K562 (cell line): Measurements from ENCODE around the gene IFI16. TPM values are rescaled to one million over a fixed set of nuclear protein-coding genes. Genes with fewer than 3 reads are reported as not detected.

Experiments used
- ATAC-seq: fragments of 200-7000 bp; cut with Tn5 transposase; 3 replicates; pipeline ENCODE4 v1.9.1; 2020; ENCODE audit warnings: moderate library complexity
- BruUV-seq: library from RNA; stranded (reverse); fragments of 400-500 nt; replicated peaks from 2 replicates; lab custom pipeline; 2021; lab: Mats Ljungman, UMichigan
- CTCF ChIA-PET: fragments of 300-600 bp; formaldehyde crosslinking; extraction: SDS; loops from one replicate; lab custom pipeline; 2021; ENCODE audit warnings: low intra/inter-chr PET ratio; lab: Yijun Ruan, JAX
- POLR2A ChIA-PET: fragments of 300-600, 350-650 bp; sonication (Branson Sonifier 250); formaldehyde crosslinking; extraction: SDS; loops from one replicate; lab custom pipeline; 2021; ENCODE audit warnings: antibody characterized with exemption, inconsistent platforms; lab: Yijun Ruan, JAX
- DNase-seq, 4 experiments: peaks; one replicate each; pipeline versions ENCODE4 v3.0.0 to v3.0.0-alpha.2; 2011 to 2018; ENCODE audit warnings: low spot score in 3 of 4, mixed read lengths in 3 of 4; ENCODE audit errors: extremely low read depth in 1 of 4
- FAIRE-seq: peaks from 2 replicates; lab custom pipeline; 2011; peaks lifted over from hg19 to GRCh38; lab: Jason Lieb, UNC
- H2AFZ ChIP-seq: 2 replicates; pipeline ENCODE4 v1.6.0; 2011; ENCODE audit warnings: low read depth, low read length, control low read depth, inconsistent platforms
- H3K27ac ChIP-seq: fragments of 200-600 bp; 3 replicates; pipeline ENCODE4 v1.8.0; 2011; ENCODE audit warnings: low read depth, mild to moderate bottlenecking, control low read depth, inconsistent platforms, low read length, moderate library complexity, mixed read lengths; ENCODE audit errors: extremely low read depth
- H3K27me3 ChIP-seq, 2 experiments: fragments of 300-600 bp in 1 of 2; 2 replicates in 1 of 2; 3 replicates in 1 of 2; pipeline versions ENCODE4 v1.6.0 to v1.8.0; 2011; ENCODE audit warnings: inconsistent platforms in 2 of 2, low read length in 2 of 2, mild to moderate bottlenecking in 1 of 2, mixed read lengths in 1 of 2, moderate library complexity in 1 of 2; ENCODE audit not compliant: control insufficient read depth in 2 of 2, insufficient read depth in 2 of 2
- H3K36me3 ChIP-seq: fragments of 300-600 bp; 3 replicates; pipeline ENCODE4 v1.8.0; 2011; ENCODE audit warnings: mild to moderate bottlenecking, low read length, inconsistent platforms; ENCODE audit not compliant: control insufficient read depth, insufficient read depth
- H3K4me1 ChIP-seq, 2 experiments: fragments of 200-600 bp in 1 of 2; replicated peaks in 1 of 2; 2 replicates in 1 of 2; 3 replicates in 1 of 2; pipeline versions ENCODE4 v1.5.1 to v1.8.0; 2011; ENCODE audit warnings: inconsistent platforms in 2 of 2, low read length in 2 of 2, mild to moderate bottlenecking in 1 of 2, mixed read lengths in 1 of 2, moderate library complexity in 1 of 2; ENCODE audit not compliant: control insufficient read depth in 2 of 2, insufficient read depth in 2 of 2
- H3K4me2 ChIP-seq: 2 replicates; pipeline ENCODE4 v1.6.1; 2011; ENCODE audit warnings: low read length, control low read depth, inconsistent platforms, mixed read lengths; ENCODE audit not compliant: insufficient read depth
- H3K4me3 ChIP-seq: fragments of 200-600 bp; sonication (generic), shearing (Covaris generic); 2 replicates; pipeline ENCODE4 v1.5.1; 2016; ENCODE audit warnings: control low read depth, inconsistent platforms
- H3K79me2 ChIP-seq: fragments of 200-600 bp; 3 replicates; pipeline ENCODE4 v1.8.0; 2011; ENCODE audit warnings: low read length, inconsistent platforms; ENCODE audit not compliant: control insufficient read depth, insufficient read depth
- H3K9ac ChIP-seq, 2 experiments: 2 replicates each; pipeline versions ENCODE4 v1.6.0 to v1.6.1; 2011; ENCODE audit warnings: low read depth in 2 of 2, low read length in 2 of 2, control low read depth in 1 of 2, inconsistent platforms in 1 of 2, mild to moderate bottlenecking in 1 of 2, mixed read lengths in 1 of 2; ENCODE audit not compliant: insufficient read depth in 1 of 2
- H3K9me1 ChIP-seq: one replicate; pipeline ENCODE4 v1.6.0; 2011; ENCODE audit warnings: inconsistent platforms, mild to moderate bottlenecking, low read length, moderate library complexity; ENCODE audit not compliant: control insufficient read depth, insufficient read depth
- H3K9me3 ChIP-seq: replicated peaks from 2 replicates; pipeline ENCODE4 v1.5.1; 2011; ENCODE audit warnings: low read depth, low read length, inconsistent platforms; ENCODE audit not compliant: control insufficient read depth, insufficient read depth
- H4K20me1 ChIP-seq: replicated peaks from 2 replicates; pipeline ENCODE4 v1.6.1; 2011; ENCODE audit warnings: low read length, inconsistent platforms, mixed read lengths; ENCODE audit not compliant: control insufficient read depth, insufficient read depth
- ATF3 ChIP-seq, 2 experiments: fragments of 450-650 bp in 1 of 2; sonication (generic) in 1 of 2; formaldehyde crosslinking in 1 of 2; IDR thresholded peaks in 1 of 2; conservative IDR thresholded peaks in 1 of 2; 2 replicates each; pipeline versions ENCODE4 v1.6.1 to v1.8.1; 2016 to 2023; ENCODE audit warnings: mild to moderate bottlenecking in 2 of 2, moderate library complexity in 2 of 2, inconsistent platforms in 1 of 2, missing genetic modification reagents in 1 of 2
- CBFA2T3 ChIP-seq: fragments of 450-650 bp; IDR thresholded peaks from 2 replicates; pipeline ENCODE4 v1.6.1; 2017
- E2F5 ChIP-seq: sonication (generic); formaldehyde crosslinking; IDR thresholded peaks from 2 replicates; pipeline ENCODE4 v1.8.0; 2022; ENCODE audit warnings: mild to moderate bottlenecking, missing genetic modification reagents
- ELF2 ChIP-seq: fragments of 250-450 bp; sonication (Bioruptor Pico); IDR thresholded peaks from 2 replicates; pipeline ENCODE4 v1.5.0; 2021; ENCODE audit warnings: mild to moderate bottlenecking
- JUN ChIP-seq, 2 experiments: sonication (generic) in 1 of 2; formaldehyde crosslinking in 1 of 2; IDR thresholded peaks; 2 replicates each; pipeline versions ENCODE4 v1.6.1 to v1.8.0; 2012 to 2022; ENCODE audit warnings: borderline replicate concordance in 2 of 2, mild to moderate bottlenecking in 2 of 2, improper control_type of control experiment in 1 of 2, low read depth in 1 of 2, low read length in 1 of 2, missing genetic modification reagents in 1 of 2
- NFIX ChIP-seq: fragments of 250-450 bp; sonication (Bioruptor Pico); IDR thresholded peaks from 2 replicates; pipeline ENCODE4 v1.4.0; 2020; ENCODE audit warnings: low read depth, mild to moderate bottlenecking, moderate library complexity
- PHB2 ChIP-seq: fragments of 450-650 bp; IDR thresholded peaks from 2 replicates; pipeline ENCODE4 v1.6.1; 2017; ENCODE audit warnings: low read depth
- PHTF2 ChIP-seq: fragments of 250-450 bp; sonication (Bioruptor Pico); IDR thresholded peaks from 2 replicates; pipeline ENCODE4 v1.5.0; 2021; ENCODE audit warnings: mild to moderate bottlenecking
- PPARD ChIP-seq: fragments of 250-450 bp; sonication (Bioruptor Pico); IDR thresholded peaks from 2 replicates; pipeline ENCODE4 v1.8.0; 2022; ENCODE audit warnings: inconsistent platforms, mild to moderate bottlenecking, moderate library complexity
- RBM22 ChIP-seq: fragments of 200-400 bp; formaldehyde crosslinking; IDR thresholded peaks from 2 replicates; pipeline ENCODE4 v1.6.1; 2018; ENCODE audit warnings: low read length, low read depth; ENCODE audit not compliant: poor library complexity, severe bottlenecking
- TCF3 ChIP-seq: sonication (generic); formaldehyde crosslinking; IDR thresholded peaks from 2 replicates; pipeline ENCODE4 v1.4.0; 2020; ENCODE audit warnings: mild to moderate bottlenecking, missing genetic modification reagents
- ZNF354B ChIP-seq: fragments of 250-450 bp; sonication (Bioruptor Pico); IDR thresholded peaks from 2 replicates; pipeline ENCODE4 v1.4.0; 2020
- ZNF780A ChIP-seq: fragments of 250-450 bp; sonication (Bioruptor Pico); IDR thresholded peaks from 2 replicates; pipeline ENCODE4 v1.5.0; 2021; ENCODE audit warnings: mild to moderate bottlenecking
- WGBS: fragments of 100-300 bp; shearing (Covaris generic); methylation state at CpG from one replicate; pipeline ENCODE4 v1.1.6; 2016; ENCODE audit warnings: low coverage, mixed read lengths; ENCODE audit not compliant: insufficient coverage; ENCODE audit errors: missing lambda C conversion rate; 5-methylcytosine and 5-hydroxymethylcytosine counted together
- in situ Hi-C: fragments of 300-500 bp; cut with MboI; formaldehyde crosslinking; loops from 4 replicates; pipeline ENCODE4 v1.15.0; 2018; ENCODE audit warnings: inconsistent platforms, mixed read lengths
- intact Hi-C: fragments of 100-400 bp; cut with micrococcal nuclease; formaldehyde crosslinking; loops from 2 replicates; pipeline ENCODE4 v1.14.2; 2022
- polyA plus RNA-seq, 8 experiments: library from polyadenylated mRNA; depleted of rRNA in 4 of 8; stranded (reverse) in 5 of 8; unstranded in 3 of 8; fragments of >200 nt; fragmentation: Nextera tagmentation in 2 of 8; fragmentation: Illumina TruSeq in 1 of 8; extraction: Ambion mirVana in 2 of 8; extraction: Trizol in 1 of 8; gene quantifications; 2 replicates each; pipeline versions ENCODE4 v1.2.1 to v1.2.3, GENCODE V29; 2011 to 2014; ENCODE audit warnings: inconsistent platforms in 1 of 8, missing spikeins in 1 of 8
- total RNA-seq, 7 experiments: library from RNA; depleted of rRNA in 6 of 7; stranded (reverse); fragments of >200 nt in 6 of 7; fragmentation: Illumina TruSeq in 2 of 7; extraction: Trizol in 2 of 7; gene quantifications; 2 replicates each; pipeline versions ENCODE4 v1.2.1 to v1.2.3, GENCODE V29; 2011 to 2021; ENCODE audit warnings: low replicate concordance in 1 of 7

The IFI16 gene
- total and polyA plus RNA-seq, 9 of the 15 experiments (the other 6 are each of a cell fraction or from before 2014, with no cell fraction given) = 0.70 to 2.8 (median 1.6) TPM

GRCh38 chr1:159091607-159092031, 81.9 kb downstream of the IFI16 start:
- Histone ChIP-seq H3K9me1 (no peaks in the 10 kb centered on the region), H4K20me1 (no peaks in the 10 kb centered on the region), H3K27ac (no peak overlapping the region), H3K36me3 (no peaks in the 10 kb centered on the region), H2AFZ (no peak overlapping the region), H3K9me3 (no peaks in the 10 kb centered on the region), H3K4me2 (no peak overlapping the region), H3K79me2 (no peaks in the 10 kb centered on the region), H3K27me3 (no peaks in the 10 kb centered on the region; a peak in 2 of 5 replicates), H3K9ac (no peak overlapping the region), H3K4me1 (no peaks in the 10 kb centered on the region; a peak in 1 of 5 replicates), H3K4me3 (no peak overlapping the region)
- peak; percentile 46 for FAIRE-seq
- in situ Hi-C loops = no loop called here
- TF ChIP-seq CBFA2T3 (no peak), PHTF2 (CRISPR knock-in tag) (no peak)
- whole genome bisulfite sequencing = 0% methylated on average over 1 of the region's 1 CpG
- intact Hi-C loops = no loop called here
- CTCF ChIA-PET = interaction anchor here (0.6 kb wide), 1 partner anchor 70 kb away, joined by 3 read pairs; no protein-coding TSS in a partner anchor
- no peak for DNase-seq
- BruUV-seq = no TSS peak
- ATAC-seq = no peak
- POLR2A ChIA-PET = no interaction called here

GRCh38 chr1:159092036-159092760, 82.5 kb downstream of the IFI16 start:
- H3K27ac ChIP-seq = no peak overlapping the region
- no peak for FAIRE-seq
- ChIA-PET CTCF (no interaction called here), POLR2A (interaction anchor here (0.6 to 0.9 kb wide), 2 partner anchors 16 to 40 kb away, joined by 3 read pairs; partner anchors contain the start of gene AIM2)
- H2AFZ ChIP-seq = no peak overlapping the region; the same call in 1 of the 2 replicates
- no peaks in the 10 kb centered on the region; a peak in 1 of 5 replicates for H3K4me1 ChIP-seq
- no peaks in the 10 kb centered on the region for H3K79me2 ChIP-seq
- H3K9me1 ChIP-seq = no peaks in the 10 kb centered on the region
- DNase-seq = no peak
- no peaks in the 10 kb centered on the region for H3K36me3 ChIP-seq
- intact Hi-C loops (no loop called here), in situ Hi-C loops (no loop called here)
- ATAC-seq = no peak
- H3K27me3 ChIP-seq = no peaks in the 10 kb centered on the region; a peak in 2 of 5 replicates
- no TSS peak for BruUV-seq
- 8% methylated on average over 2 of the region's 3 CpGs for WGBS
- H3K9ac ChIP-seq = no peak overlapping the region
- no peak overlapping the region for H3K4me3 ChIP-seq
- no peaks in the 10 kb centered on the region for H3K9me3 ChIP-seq
- H3K4me2 ChIP-seq = no peak overlapping the region
- H4K20me1 ChIP-seq = no peaks in the 10 kb centered on the region
- TF ChIP-seq PPARD = no peak
- TF ChIP-seq JUN (IDR thresholded peaks at IDR 0.05; ENCODE audit: borderline replicate concordance, low read depth, low read length) = no peak
- no peak for TF ChIP-seq JUN (CRISPR knock-in tag; IDR thresholded peaks at IDR 0.05; ENCODE audit: borderline replicate concordance)
- no peak for TF ChIP-seq ELF2 (CRISPR knock-in tag)
- TF ChIP-seq NFIX (CRISPR knock-in tag) = no peak
- no peak for TF ChIP-seq TCF3 (CRISPR knock-in tag)
- peak; percentile 51; the same call in 1 of the 2 replicates for TF ChIP-seq ATF3 (IDR thresholded peaks at IDR 0.05)
- TF ChIP-seq ATF3 (CRISPR knock-in tag; conservative IDR thresholded peaks at IDR 0.05) = no peak
- TF ChIP-seq ZNF780A (CRISPR knock-in tag) = no peak
- TF ChIP-seq PHB2 = no peak
- TF ChIP-seq E2F5 = no peak
- TF ChIP-seq ZNF354B = no peak
- no peak for TF ChIP-seq RBM22
